Gastrocnemius medialis (tissue), 4 donors: ENCODE results near the gene SCARF1. TPM values are rescaled to one million over a fixed set of nuclear protein-coding genes. Genes with fewer than 3 reads are reported as not detected.
A peak's percentile ranks its signal among the peaks of the same experiment; 100 is the strongest.
"Not testable (repeated sequence)": the region's sequence is repeated elsewhere in the genome, so short reads cannot be mapped to it uniquely, and the experiment has no call there.

Source experiments
- ATAC-seq, 2 donors: fragments of 150-250 bp; one replicate each; pipeline ENCODE4 v1.9.1; 2016
- DNase-seq, 2 donors: peaks; one replicate each; pipeline ENCODE4 v3.0.0-alpha.2; 2019
- H3K27ac ChIP-seq, 4 donors: fragments of 200-600 bp; sonication (generic); 1 replicate in 1 of 4; 2 replicates in 3 of 4; pipeline ENCODE4 v1.5.1; 2016 to 2018; ENCODE audit warnings: mild to moderate bottlenecking in 2 of 4, moderate library complexity in 1 of 4
- H3K27me3 ChIP-seq, 3 donors: fragments of 200-600 bp; sonication (generic) in 2 of 3; 1 replicate in 1 of 3; 2 replicates in 2 of 3; pipeline versions ENCODE4 v1.5.1 to v1.6.0; 2016 to 2019; ENCODE audit warnings: mild to moderate bottlenecking in 1 of 3, moderate library complexity in 1 of 3
- H3K36me3 ChIP-seq, 2 donors: fragments of 200-600 bp; sonication (generic) in 1 of 2; one replicate each; pipeline ENCODE4 v1.5.1; 2017 to 2018
- H3K4me1 ChIP-seq, 2 donors: fragments of 200-600 bp; sonication (generic) in 1 of 2; one replicate each; pipeline ENCODE4 v1.5.1; 2016 to 2017; ENCODE audit warnings: mild to moderate bottlenecking in 2 of 2
- H3K4me3 ChIP-seq, 4 donors: fragments of 200-600 bp; sonication (generic) in 3 of 4; 1 replicate in 1 of 4; 2 replicates in 3 of 4; pipeline ENCODE4 v1.5.1; 2016 to 2019; ENCODE audit warnings: mild to moderate bottlenecking in 2 of 4
- H3K9me3 ChIP-seq, 3 donors: fragments of 200-600 bp; sonication (generic) in 2 of 3; 1 replicate in 1 of 3; 2 replicates in 2 of 3; pipeline ENCODE4 v1.5.1; 2016 to 2019
- CTCF ChIP-seq, 5 experiments: fragments of 450-650 bp in 3 of 5; fragments of 200-600 bp in 2 of 5; sonication (generic) in 2 of 5; IDR thresholded peaks in 4 of 5; conservative IDR thresholded peaks in 1 of 5; 1 replicate in 4 of 5; 2 replicates in 1 of 5; pipeline ENCODE4 v1.5.1; 2016 to 2019; ENCODE audit warnings: antibody characterized with exemption in 5 of 5, mild to moderate bottlenecking in 3 of 5, moderate library complexity in 3 of 5
- POLR2A ChIP-seq, 2 donors: fragments of 450-650 bp; IDR thresholded peaks; one replicate each; pipeline ENCODE4 v1.6.1; 2017; ENCODE audit warnings: antibody characterized with exemption in 2 of 2, mild to moderate bottlenecking in 2 of 2, moderate library complexity in 2 of 2
- in situ Hi-C, 4 donors: fragments of 200-750 bp; cut with MboI; loops; one replicate each; pipeline versions ENCODE4 v1.15.0 to v1.8.0; 2017; ENCODE audit warnings: low sequenced_read_pairs in 4 of 4
- intact Hi-C: fragments of 100-400 bp; cut with DNase I; formaldehyde crosslinking; loops from one replicate; pipeline ENCODE4 v1.15.1; 2023; ENCODE audit warnings: low total_unique reads
- total RNA-seq, 4 donors: library from RNA; depleted of rRNA; stranded (reverse); fragments of >200 nt; gene quantifications; one replicate each; pipeline versions ENCODE4 v1.1.0 to v1.2.3, GENCODE V29; 2016

The SCARF1 gene, protein sequence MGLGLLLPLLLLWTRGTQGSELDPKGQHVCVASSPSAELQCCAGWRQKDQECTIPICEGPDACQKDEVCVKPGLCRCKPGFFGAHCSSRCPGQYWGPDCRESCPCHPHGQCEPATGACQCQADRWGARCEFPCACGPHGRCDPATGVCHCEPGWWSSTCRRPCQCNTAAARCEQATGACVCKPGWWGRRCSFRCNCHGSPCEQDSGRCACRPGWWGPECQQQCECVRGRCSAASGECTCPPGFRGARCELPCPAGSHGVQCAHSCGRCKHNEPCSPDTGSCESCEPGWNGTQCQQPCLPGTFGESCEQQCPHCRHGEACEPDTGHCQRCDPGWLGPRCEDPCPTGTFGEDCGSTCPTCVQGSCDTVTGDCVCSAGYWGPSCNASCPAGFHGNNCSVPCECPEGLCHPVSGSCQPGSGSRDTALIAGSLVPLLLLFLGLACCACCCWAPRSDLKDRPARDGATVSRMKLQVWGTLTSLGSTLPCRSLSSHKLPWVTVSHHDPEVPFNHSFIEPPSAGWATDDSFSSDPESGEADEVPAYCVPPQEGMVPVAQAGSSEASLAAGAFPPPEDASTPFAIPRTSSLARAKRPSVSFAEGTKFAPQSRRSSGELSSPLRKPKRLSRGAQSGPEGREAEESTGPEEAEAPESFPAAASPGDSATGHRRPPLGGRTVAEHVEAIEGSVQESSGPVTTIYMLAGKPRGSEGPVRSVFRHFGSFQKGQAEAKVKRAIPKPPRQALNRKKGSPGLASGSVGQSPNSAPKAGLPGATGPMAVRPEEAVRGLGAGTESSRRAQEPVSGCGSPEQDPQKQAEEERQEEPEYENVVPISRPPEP
- total RNA-seq = 10 to 100 TPM in 1 of 4 donors, 1 to 10 TPM in 3; 4.1 to 15.1 (median 5.7) TPM

DNA sequence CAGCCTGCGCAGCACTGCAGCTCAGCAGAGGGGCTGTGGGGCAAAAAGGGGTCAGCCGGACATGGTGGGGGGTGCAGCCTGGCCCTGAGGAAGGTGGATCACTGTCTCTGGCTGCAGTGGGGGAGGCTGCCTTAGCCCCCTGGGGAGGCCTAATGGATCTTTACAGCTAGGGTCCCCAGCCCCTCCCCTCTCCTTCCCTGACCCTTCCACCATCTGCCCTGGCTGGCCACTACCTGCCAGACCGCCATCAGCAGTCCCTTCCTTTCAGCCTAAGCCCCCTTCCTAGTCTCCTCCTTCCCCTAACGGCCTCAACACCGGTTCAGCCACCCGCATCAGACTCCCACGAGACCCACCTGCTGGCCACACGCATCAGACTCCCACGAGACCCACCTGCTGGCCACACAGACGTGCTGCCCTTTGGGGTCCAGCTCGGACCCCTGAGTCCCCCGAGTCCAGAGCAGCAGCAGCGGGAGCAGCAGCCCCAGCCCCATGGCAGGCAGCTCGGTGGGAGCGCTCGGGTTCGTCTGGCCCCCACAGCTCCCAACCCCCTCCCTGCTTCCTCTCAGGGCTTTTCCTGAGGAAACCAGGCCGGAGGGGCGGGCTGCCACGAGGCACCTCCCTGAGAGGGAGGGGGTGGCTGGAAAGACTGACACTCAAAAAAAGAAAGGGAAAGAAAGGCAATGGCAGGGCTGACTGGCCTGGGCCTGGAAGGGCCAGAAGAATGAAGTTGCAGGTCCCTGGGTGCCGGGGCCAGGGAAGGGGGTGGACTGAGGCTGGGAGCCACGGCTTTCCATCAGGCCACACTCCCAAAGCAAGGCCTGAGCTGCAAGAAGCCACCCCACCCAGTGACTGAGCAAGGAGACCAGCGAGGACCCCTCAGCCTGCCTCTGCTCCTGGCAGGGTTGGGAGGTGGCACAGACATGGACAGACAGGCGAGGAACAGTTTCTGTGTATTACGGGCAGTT is at the start of gene SCARF1:
Gene SCARF1 (minus strand): TSS at position 526 of the 965 bp plus-strand sequence. CDS start 35 bp downstream, at position 491.
- ATAC-seq (no peak), DNase-seq (peak in 1 of 2 donors; percentile 37)
- Histone ChIP-seq H3K4me3 (peak within 1 kb of the TSS; percentile 40 to 61 (median 52)), H3K27ac (peak within 1 kb of the TSS; percentile 48 to 88 (median 78)), H3K9me3 (no peaks in the 10 kb centered on the region), H3K27me3 (no peaks in the 10 kb centered on the region), H3K4me1 (peaks cover 35 to 40% of the 10 kb centered on the region in 2 donors), H3K36me3 (peaks cover 0 to 3% of the 10 kb centered on the region in 2 donors)
- in situ Hi-C loops (loop anchor here in 2 of 4 donors (25.0 kb wide), 1 partner anchor 383 kb away; the partner anchor contains the start of gene BHLHA9 (in 2 of the 2)), intact Hi-C loops (loop anchor here (5.0 to 10.0 kb wide), 3 partner anchors 142 to 378 kb away; partner anchors contain the start of gene CRK)
- TF ChIP-seq POLR2A (IDR thresholded peaks at IDR 0.05) (peak; percentile 20 to 33), CTCF (IDR thresholded peaks at IDR 0.05 in 4 of 5, conservative IDR thresholded peaks at IDR 0.05 in 1 of 5) (no peak)

GRCh38 chr17:1693339-1693738 is 47.8 kb upstream of the SCARF1 start:
- intact Hi-C loops = no loop called here
- H3K4me1 ChIP-seq = no peaks in the 10 kb centered on the region
- TF ChIP-seq CTCF (IDR thresholded peaks at IDR 0.05 in 4 of 5, conservative IDR thresholded peaks at IDR 0.05 in 1 of 5) (no peak), POLR2A (IDR thresholded peaks at IDR 0.05) (no peak)
- H3K36me3 ChIP-seq = no peaks in the 10 kb centered on the region
- no peak overlapping the region for H3K27ac ChIP-seq
- DNase-seq (no peak), ATAC-seq (no peak)
- no peak overlapping the region for H3K4me3 ChIP-seq
- in situ Hi-C loops = loop anchor here in 1 of 4 donors (25.0 kb wide), 1 partner anchor 344 kb away; the partner anchor contains the start of genes DPH1, OVCA2 and RTN4RL1
- H3K27me3 ChIP-seq = no peaks in the 10 kb centered on the region
- H3K9me3 ChIP-seq = no peaks in the 10 kb centered on the region

DNA sequence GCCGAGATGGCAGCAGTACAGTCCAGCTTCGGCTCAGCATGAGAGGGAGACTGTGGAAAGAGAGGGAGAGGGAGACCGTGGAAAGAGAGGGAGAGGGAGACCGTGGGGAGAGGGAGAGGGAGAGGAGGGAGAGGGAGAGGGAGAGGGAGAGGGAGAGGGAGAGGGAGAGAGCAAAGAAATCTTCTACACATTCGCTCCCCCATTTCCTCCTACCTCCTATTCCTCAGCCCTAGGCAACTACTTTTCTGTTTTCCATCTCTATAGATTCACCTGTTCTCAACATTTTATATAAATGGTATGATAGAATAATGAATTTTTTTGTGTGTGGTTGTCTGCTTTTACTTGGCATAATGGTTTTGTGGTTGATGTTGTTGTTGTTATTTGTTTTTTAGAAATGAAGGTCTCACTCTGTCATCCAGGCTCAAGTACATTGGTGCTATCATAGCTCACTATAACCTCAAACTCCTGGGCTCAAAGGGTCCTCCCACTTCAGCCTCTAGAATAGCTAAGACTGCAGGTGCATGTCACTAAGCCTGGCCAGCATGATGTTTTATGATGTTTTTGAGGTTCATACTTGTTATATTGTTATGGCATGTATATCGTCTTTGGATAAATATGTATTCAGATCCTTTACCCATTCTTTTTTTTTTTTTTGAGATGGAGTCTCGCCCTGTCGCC is 45.2 kb upstream of the SCARF1 start:
- no peaks in the 10 kb centered on the region for H3K9me3 ChIP-seq
- no peaks in the 10 kb centered on the region for H3K27me3 ChIP-seq
- no peaks in the 10 kb centered on the region for H3K4me1 ChIP-seq
- DNase-seq (no peak), ATAC-seq (no peak)
- H3K27ac ChIP-seq = no peak overlapping the region
- in situ Hi-C loops = loop anchor here in 1 of 4 donors (25.0 kb wide), 1 partner anchor 347 kb away; the partner anchor contains the start of genes DPH1, OVCA2 and RTN4RL1
- no peak overlapping the region for H3K4me3 ChIP-seq
- intact Hi-C loops = no loop called here
- TF ChIP-seq CTCF (IDR thresholded peaks at IDR 0.05 in 4 of 5, conservative IDR thresholded peaks at IDR 0.05 in 1 of 5) (no peak), POLR2A (IDR thresholded peaks at IDR 0.05) (no peak)
- no peaks in the 10 kb centered on the region for H3K36me3 ChIP-seq

DNA sequence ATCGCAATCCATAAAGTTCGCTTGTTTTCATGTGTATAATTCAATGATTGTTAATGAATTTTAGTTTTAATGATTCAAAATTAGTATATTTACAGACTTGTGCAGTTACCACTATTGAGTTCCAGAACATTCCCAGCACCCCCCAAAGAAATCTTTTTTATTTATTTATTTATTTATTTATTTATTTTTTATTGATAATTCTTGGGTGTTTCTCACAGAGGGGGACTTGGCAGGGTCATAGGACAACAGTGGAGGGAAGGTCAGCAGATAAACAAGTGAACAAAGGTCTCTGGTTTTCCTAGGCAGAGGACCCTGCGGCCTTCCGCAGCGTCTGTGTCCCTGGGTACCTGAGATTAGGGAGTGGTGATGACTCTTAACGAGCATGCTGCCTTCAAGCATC is 42.9 kb upstream of the SCARF1 start:
- in situ Hi-C loops = loop anchor here in 1 of 4 donors (25.0 kb wide), 1 partner anchor 349 kb away; the partner anchor contains the start of genes DPH1, OVCA2 and RTN4RL1
- ATAC-seq, H3K9me3 ChIP-seq, intact Hi-C loops, H3K27ac ChIP-seq, H3K36me3 ChIP-seq, H3K4me3 ChIP-seq, H3K27me3 ChIP-seq, DNase-seq: not testable (repeated sequence)
- H3K4me1 ChIP-seq = peaks cover 9 to 11% of the 10 kb centered on the region in 2 donors
